ENCODE results near the gene AASS.

DNA sequence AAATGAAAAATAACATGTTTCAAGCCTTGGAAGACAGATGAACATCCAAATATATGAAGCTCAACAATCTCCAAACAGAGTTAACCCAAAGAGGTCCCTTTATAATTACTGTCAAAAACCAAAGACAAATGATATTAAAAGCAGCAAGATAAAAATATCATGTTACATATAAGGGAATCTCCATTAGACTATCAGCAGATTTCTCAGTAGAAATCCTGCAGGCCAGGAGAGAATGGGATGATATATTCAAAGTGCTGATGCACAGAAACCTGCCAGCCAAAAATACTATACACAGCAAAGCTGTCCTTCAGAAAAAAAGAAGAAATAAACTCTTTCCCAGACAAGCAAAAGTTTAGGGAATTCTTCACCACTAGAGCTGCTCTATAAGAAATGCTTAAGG lies 41.0 kb downstream of the AASS start:
- TF ChIP-seq POLR2A (IDR thresholded peaks at IDR 0.05) (no peak), POLR2AphosphoS5 (IDR thresholded peaks at IDR 0.05) (no peak)
